Hematopoietic multipotent progenitor cell treated with erythropoietin and hydrocortisone succinate and interleukin-3 and kit ligand, for 17 days (in vitro differentiated cells): ENCODE measurements around the gene TCP10L.
"Not testable (repeated sequence)": the region's sequence is repeated elsewhere in the genome, so short reads cannot be mapped to it uniquely, and the experiment has no call there.

Experiments used
- DNase-seq: peaks from one replicate; pipeline ENCODE4 v3.0.0-alpha.2; 2015; ENCODE audit warnings: low spot score

Gene TCP10L

GRCh38 chr21:32554832-32555638 is 30.3 kb downstream of the TCP10L start:
- DNase-seq, result no peak

DNA sequence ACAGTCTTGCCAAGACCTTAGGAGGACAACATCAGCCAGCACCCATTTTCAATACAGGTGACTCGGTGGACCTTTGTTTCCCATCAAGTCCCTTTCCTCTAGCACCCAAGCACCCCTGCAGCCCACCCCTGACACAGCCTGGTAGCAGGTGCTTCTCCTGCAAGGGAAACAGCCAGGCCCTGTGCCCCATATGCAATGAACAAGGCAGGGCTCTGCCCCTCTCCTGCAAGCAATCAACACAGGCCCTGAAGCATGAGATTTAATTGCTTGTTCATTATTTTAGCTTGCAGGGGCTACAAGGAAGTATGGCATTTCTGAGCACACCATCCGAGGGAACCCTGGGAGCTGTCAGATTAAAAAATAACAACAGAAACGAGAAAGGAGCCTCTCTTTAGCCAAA is 35.4 kb downstream of the TCP10L start:
- no peak for DNase-seq

- no peak for DNase-seq
These were observed 35.9 kb downstream of the TCP10L start for GRCh38 chr21:32549440-32549839.

GRCh38 chr21:32548978-32549377 is 36.3 kb downstream of the TCP10L start:
- DNase-seq, result no peak

GRCh38 chr21:32547018-32547417 is 38.3 kb downstream of the TCP10L start:
- peak; percentile 71 for DNase-seq

DNA sequence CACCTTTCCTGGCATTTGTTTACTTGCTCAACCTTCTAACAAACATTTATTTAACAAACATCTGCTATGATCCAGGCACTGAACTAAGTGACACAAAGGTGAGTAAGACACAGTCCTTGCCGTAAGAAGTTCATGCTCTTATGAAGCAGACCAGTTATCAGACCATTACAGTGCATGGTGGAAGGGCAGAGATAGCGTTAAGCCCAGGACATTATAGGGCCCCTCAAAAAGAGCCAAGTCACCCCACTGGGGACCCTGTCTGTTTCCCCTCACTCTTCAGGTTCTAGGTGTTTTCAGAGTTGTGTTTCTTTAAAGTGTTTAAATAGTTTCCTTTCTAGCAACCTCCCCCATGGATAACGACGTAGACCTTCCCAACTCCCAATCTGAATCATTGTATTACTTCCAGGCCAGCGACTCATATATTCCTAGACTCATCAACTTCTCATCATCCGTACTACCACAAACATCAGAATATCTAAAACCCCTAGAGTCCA is 39.3 kb downstream of the TCP10L start:
- peak; percentile 75 for DNase-seq

GRCh38 chr21:32544697-32545096 is 40.6 kb downstream of the TCP10L start:
- DNase-seq, result no peak

DNA sequence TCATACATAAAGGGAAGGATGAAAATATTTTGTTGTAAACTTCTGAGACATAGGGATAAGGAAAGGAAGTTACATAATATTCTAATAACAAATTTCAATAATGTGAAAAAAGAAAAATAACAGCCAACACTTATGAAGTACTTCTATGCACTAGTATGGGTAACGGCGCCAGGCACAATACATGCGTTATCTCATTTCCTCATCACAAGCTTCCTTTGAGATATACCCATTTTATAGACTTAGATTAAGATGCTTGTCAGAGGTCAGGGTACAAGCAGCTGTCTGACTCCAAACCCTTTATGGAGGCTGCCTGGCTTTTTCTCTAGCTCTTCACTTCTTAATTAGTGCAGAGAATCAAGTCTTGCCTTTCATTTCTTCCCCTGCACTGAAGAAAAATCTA is 41.3 kb downstream of the TCP10L start:
- DNase-seq, result no peak

- not testable (repeated sequence) for DNase-seq
These were observed 42.3 kb downstream of the TCP10L start for GRCh38 chr21:32543056-32543455.

DNA sequence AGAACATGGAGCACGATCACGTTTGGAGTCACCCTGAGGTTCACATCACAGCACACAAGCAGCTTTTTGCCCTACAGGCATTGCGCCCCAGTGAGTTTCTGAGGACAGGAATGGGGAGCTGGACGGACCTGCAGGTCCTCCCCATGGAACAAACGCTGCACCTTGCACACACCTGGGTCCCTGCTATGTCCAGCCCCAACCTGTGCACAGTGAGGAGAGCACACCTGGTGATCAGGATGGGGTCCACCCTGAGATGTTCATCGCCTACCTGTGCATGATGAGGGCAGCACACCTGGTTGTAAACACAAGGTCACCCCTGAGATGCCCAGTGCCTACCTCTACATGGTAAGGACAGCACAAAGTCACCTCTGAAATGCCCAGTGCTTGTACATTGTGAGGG is 45.9 kb downstream of the TCP10L start:
- no peak for DNase-seq

- DNase-seq, result no peak
These were observed 47.1 kb downstream of the TCP10L start for GRCh38 chr21:32538147-32538792.

DNA sequence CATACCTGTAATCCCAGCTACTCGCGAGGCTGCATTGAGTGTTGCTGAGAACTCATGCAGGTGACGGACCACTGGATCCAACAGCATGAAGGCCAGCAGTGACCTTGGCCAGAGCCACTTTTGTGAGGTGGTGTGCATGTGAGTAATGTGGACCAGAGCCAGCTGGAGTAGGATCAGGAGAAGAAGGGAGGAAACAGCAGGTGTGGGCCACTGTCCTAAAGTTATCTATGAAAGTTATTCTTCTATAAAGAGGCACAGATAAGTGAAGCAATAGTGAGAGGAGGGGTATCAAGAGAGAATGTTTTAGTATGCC is 47.8 kb downstream of the TCP10L start:
- no peak for DNase-seq

DNA sequence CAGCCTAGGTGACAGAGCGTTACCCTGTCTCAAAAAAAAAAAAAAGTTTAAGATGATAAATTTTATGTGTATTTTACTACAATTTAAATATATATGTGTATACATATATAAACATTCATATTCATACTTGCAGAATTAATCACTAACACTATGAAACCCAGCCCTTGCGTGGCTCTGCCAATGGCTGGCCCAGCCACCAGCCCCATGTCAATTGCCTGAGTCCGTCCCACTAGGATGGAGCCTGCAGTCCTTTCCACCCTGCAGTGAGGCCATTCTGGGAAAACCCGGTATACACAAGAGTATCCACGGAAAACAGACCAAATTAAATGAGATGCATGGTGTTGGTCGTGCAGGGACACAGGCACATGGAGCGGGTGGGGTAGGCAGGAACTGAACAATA is 49.7 kb downstream of the TCP10L start:
- no peak for DNase-seq

- no peak for DNase-seq
These were observed 51.2 kb downstream of the TCP10L start for GRCh38 chr21:32534113-32534512.

GRCh38 chr21:32533611-32534010 is 51.7 kb downstream of the TCP10L start:
- DNase-seq, result no peak

DNA sequence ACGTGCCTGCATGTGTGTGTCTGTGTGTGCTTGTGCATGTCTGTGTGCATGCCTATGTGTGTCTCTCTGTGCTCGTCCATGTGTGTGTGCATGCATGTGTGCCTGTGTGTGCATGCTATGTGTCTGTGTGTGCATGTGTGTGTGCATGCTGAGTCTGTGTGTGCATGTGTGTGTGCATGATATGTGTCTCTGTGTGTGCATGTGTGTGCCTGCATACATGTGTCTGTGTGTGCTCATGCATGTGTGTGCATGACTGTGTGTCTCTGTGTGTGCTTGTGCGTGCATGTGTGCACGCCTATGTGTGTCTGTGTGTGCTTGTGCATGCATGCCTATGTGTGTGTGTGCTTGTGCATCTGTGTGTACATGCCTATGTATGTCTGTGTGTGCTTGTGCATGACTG is 52.3 kb downstream of the TCP10L start:
- DNase-seq, result no peak

- DNase-seq, result no peak
These were observed 52.7 kb downstream of the TCP10L start for GRCh38 chr21:32532636-32533035.

GRCh38 chr21:32531561-32531960 is 53.8 kb downstream of the TCP10L start:
- not testable (repeated sequence) for DNase-seq

DNA sequence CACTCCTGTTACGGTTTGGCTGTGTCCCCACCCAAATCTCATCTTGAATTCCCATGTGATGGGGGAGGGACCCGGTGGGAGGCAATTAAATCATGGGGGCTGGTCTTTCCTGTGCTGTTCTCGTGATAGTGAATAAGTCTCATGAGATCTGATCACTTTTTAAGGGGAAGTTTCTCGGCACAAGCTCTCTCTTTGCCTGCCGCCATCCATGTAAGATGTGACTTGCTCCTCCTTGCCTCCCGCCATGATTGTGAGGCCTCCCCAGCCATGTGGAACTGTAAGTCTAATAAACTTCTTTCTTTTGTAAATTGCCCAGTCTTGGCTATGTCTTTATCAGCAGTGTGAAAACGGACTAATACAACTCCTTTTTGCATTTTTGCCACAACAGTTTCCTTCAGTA is 54.5 kb downstream of the TCP10L start:
- DNase-seq, result not testable (repeated sequence)

DNA sequence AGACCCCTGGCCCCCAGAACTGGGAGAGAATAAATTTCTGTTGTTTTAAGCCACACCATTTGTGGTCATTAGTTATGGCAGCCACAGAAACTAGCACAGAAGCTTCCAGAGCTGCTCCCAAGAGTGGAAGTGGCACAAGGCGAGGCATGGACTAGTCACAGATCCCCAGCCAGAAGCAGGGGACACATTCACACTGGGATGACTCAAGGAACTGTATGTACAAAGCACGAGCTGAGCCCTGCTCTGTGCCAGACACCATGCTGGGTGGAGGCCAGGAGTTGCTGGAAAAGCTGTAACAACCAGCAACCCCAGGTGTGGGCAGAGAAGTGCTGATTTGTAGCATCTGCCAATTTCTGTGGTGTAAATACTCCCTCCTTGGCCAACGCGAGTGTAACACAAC is 55.6 kb downstream of the TCP10L start:
- no peak for DNase-seq

GRCh38 chr21:32525282-32525681 is 60.0 kb downstream of the TCP10L start:
- no peak for DNase-seq

DNA sequence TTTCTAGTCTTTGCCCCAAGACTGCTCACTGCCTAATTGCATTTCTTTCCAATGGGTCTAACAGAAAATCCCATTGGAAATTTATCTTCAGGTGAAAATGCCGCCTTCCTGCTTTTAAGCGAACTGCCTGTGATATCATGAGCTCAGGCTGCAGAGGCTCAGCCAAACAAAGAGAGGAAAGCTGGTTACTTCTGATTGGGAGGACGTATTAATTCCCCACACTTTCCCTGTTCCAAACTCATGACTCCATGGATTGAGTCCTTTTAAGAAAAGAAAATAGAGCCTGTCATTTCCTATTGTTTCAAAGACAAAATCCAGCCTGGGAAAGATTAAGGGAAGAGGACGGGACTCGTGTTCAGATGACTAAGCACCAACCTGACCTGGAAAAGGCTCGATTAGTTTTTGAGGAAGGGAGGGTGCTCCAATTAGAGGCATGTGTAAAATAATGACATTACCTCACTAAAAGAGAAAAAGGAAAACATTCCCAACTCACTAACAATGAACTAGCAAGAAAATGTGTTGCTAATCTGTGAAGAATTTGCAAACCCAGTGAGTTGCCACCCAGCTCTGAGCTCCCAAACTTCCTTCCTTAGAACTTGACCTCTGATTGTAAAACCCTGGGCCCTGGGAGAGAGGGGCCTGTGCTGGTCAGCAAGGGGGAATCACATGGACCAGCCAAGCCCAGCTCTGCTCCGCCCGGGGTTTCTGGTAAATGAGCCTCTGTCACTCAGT is 61.2 kb downstream of the TCP10L start:
- no peak for DNase-seq
